ENCODE data around the gene TIAM1. TPM values are rescaled to one million over a fixed set of nuclear protein-coding genes. Genes with fewer than 3 reads are reported as not detected.

The TIAM1 gene
- polyA plus RNA-seq, 1 donor, result 10.8 TPM

DNA sequence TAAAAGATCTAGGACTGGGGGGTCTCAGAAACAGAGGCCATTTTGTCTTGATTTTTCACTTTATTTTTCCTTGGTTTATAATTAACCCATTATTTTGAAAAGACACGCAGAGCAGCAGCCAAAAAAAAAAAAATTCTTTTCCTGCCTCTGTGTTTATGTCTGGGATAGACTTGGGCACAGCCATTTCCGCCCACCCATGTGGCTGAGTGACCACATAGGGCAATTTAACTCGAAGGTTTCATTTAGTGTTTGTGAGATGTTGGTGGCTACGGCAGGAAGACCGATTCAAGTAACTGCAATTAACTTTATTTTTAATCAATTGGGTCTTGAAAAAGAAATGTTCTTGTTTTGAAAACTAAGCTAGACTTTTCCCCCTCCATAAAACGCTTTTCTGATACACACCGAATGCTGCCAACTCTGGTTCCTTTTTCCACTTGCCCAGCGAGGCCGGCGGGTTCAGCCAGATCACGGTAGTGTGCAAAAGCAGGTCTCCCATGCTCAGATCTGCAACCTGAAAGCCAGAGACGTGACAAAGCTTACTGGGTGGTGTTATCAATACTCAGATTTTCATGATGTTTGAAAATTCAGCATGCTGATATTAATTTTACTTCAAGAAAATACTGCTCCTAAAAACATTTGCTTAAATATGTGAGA is 208.4 kb downstream of the TIAM1 start:
- no peak for DNase-seq (ENCODE audit: low read depth)

DNA sequence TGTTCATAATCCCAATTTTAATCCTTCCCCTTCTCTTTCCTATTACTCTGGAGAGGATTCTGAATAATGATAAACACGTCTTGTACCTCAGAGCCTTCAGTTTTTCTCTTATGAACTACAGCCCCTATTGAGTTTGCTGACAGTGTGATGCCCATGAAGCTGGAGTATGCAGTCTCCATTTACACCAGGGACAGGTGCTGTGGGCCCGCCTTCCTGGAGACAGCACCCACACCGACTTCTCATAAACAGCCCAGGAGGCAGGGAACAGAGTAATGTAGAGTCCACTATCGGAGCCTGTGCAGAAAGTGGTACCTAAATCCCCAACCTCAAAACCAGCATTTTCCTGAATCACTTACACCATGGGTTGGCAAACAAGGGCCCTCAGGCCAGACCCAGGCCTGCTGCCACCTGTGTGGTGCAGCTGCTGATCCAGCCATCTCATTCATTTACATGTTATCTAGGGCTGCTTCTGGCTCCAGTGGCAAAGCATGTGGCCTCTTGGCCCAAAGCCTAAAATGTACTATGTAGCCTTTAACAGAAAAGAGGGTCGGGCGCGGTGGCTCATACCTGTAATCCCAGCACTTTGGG is 210.7 kb downstream of the TIAM1 start:
- no peak for DNase-seq (ENCODE audit: low read depth)

DNA sequence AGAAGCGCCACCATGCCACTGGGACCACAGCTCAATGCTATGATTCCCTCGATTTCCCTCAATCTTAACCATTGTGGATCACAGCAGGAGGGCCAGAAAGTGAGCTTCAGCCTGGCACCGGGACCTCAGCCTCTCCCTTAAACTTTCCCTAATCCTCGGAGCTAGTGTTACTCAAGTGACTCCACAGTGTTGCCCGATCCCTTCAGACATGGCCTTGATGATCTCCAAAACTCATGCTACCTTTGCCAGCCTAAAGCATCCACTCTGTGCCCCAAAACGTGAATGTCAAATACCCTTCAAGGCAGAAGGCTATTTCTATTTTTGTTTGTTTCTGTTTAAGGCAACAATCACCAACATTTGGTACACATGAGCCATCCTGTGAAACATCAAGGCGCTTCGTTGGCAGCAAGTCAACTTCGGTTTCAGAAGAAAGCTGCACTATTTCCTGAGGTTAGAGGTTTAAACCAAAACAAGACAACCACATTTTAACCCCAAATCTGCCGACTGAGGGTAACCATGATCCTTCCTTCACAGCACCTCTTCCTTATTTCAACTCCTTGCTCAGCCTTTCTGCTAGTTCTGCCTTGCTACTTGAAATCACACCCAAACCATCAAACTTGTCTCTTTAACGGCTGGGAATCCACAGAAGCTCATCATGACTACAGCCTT is 211.4 kb downstream of the TIAM1 start:
- no peak for DNase-seq (ENCODE audit: low read depth)

DNA sequence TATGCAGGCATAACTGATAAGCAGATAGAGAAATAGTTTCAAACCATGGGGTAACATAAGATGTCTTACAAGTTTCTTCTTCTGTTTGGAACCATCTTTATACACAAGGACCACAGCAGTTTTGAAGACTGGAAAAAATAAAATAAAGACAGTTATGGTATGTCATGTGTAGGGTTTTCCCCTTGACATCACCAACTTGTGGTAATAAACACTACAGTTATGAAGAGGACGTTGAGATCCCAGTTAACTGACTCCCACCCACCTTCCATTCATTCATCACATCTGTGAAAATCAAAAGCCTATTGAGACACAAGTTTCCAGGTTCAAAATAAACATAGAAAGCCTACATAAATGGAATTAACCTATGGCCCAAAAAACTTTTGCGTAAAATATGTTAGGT is 213.2 kb downstream of the TIAM1 start:
- no peak for DNase-seq (ENCODE audit: low read depth)

DNA sequence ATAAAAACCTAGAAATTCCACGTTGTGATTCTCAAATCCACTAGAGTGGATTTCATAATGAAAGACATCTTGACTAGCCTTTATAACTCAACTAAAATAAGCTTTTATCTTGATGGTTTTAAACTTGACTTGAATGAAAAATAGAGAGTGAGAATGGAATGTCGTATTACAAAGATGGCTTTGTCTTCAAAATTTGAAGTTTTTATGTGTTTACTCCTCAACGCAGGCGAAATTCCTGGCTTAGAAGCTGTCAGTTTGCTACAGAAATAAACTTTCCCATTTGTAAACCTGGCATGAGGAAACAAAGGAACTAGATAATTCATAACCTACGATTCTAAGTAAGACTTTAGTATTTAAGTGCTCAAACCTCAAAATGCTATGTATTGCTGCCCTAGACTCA is 215.8 kb downstream of the TIAM1 start:
- no peak for DNase-seq (ENCODE audit: low read depth)

DNA sequence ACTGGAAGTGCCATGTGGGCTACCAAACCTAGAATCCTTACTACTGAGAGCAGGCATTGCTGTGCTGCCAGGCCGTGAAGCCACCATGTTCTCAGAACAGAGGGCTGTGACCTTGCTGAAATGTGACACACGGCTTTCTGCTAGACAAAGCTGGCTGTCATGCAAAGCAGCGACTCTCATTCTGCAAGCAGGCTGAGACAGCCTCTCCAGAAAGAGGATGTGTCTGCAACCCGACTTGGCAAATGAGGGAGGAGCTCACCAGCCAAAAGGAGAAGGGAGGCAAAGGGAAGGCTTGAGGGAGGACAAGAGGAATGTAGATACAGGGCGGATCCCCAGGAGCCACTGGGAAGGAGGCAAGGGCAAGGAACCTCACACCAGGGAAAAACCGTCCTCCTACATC is 220.1 kb downstream of the TIAM1 start:
- no peak for DNase-seq (ENCODE audit: low read depth)

DNA sequence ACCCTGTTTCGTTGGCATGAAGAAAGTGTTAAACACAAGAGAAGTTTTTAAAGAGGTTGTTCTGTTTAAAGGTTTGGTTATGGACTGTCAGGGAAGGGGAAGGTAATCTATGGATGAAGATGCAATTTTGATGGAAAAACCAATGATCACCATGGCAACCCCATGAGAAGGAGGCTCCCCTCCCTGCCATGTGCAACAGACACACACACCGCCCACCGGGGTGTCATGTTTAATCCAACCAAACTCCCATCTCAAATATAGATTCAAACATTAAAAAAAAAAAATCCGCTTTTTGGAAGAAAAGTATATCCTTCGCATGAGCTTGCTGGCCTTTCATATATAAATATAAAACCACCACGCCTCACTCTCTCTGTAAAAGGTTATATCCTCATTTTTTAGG is 224.9 kb downstream of the TIAM1 start:
- no peak for DNase-seq (ENCODE audit: low read depth)

DNA sequence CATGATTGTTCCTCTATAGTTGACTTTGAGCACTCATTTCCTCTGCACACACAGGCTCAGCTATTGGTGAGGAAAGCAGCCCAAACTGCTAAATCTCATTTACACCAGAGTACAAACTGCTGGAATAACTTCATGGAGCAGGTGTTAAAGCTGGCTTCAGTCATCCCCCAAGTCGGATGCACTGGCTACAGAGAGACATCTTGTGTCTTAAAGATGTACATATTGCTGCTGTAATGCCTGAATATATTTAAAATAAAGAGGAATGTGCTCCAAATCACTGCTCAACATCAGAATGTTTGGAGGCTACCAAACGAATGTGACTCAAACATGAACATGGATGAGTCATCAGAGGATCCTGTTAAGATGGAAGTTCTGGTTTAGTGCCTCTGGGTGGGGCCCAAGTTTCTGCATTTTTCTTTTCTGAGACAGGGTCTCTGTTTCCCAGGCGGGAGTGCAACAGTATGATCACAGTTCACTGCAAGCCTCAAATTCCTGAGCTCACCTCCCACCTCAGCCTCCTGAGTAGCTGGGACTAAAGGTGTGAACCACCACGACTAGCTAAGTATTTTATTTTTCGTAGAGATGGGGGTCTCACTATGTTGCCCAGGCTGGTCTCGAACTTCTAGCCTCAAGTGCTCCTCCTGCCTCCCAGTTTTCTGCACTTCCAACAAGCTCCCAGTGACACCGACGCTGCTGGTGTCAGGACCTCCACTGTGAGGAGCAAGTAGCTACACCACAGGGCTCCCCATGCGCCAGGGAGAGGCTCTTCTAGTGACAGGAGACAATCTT is 226.7 kb downstream of the TIAM1 start:
- DNase-seq (ENCODE audit: low read depth), result no peak

DNA sequence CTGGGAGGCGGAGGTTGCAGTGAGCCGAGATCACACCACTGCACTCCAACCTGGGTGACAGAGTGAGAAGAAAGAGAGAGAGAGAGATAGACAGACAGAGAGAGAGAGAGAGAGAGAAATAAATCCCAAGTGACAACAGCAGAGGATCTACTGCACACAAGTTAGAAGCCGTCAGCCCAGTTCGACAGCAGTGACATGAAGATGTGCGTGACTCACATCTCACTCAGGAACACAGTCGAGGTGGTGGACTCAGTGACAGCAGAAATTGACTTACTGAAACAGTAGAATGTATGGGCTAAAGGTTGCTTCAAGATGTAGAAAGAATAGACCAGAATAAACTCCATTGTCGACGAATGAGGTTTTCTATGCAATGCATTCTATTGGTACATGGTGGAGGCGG is 228.8 kb downstream of the TIAM1 start:
- DNase-seq (ENCODE audit: low read depth), result no peak

DNA sequence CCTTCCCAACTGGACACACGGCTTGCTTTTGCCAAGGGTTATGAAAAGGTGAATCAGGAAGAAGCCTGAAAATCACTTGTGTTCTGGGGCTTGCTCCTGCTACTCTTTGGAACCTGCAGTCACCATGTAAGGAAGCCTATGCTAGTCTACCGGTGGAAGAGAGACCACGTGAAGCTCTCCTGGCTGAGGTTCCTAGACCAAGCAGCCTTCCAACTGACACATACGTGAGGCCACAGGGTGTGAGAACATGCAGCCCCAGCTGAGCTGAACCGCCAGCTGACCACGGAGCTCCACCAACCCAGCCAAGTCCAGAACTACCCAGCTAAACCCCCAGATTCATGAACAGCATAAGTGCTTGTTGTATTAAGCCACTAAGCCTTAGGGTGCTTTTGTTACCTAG is 233.0 kb downstream of the TIAM1 start:
- no peak for DNase-seq (ENCODE audit: low read depth)

DNA sequence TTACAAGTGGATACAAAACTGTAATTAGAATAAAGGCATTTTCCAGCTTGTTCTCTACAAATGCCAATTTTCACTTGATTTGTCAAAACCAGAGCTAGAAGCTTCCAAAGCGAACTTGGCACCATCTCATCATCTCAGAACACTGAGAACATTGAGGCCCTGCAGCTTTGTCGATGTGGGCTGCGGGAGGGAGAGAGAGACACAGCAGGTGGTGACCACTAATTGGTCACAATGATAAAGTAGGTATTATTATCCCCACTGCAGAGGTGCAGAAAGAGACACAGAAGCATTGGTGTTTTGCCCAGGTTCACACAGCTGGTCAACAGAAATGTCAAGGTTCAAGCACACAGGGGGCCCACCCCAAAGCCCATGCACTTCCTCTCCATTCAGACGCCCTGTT is 233.6 kb downstream of the TIAM1 start:
- DNase-seq (ENCODE audit: low read depth), result no peak

DNA sequence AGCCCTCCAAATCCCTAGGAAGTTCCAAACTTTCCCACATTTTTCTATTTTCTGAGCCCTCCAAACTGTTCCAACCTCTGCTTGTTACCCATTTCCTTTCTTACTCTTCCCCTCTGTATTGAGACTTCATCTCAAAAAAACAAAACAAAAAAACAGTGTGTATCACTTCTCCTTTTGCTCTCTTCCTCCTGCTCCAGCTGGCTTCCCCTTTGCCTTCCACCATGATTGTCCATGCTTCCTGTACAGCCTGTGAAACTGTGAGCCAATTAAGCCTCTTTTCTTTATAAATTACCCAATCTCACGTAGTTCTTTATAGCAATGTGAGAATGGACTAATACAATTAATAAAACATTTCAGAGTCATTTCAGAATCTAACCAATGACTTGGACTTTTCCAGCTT is 236.2 kb downstream of the TIAM1 start:
- no peak for DNase-seq (ENCODE audit: low read depth)

DNA sequence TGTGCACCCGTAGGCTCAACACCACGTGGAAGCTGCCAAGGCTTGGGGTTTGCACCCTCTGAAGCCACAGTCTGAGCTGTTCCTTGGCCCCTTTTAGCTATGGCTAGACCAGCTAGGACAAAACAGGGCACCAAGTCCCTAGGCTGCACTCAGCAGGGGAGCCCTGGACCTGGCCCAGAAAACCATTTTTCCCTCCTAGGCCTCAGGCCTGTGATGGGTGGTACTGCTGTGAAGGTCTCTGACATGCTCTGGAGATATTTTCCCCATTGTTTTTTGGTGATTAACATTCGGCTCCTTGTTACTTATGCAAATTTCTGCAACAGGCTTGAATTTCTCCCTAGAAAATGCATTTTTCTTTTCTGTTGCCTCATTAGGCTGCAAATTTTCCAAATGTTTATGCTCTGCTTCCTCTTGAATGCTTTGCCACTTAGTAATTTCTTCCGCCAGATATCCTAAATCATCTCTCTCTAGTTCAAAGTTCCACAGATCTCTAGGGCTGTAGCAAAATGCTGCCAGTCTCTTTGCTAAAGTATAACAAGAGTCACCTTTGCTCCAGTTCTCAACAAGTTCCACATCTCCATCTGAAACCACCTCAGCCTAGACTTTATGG is 236.8 kb downstream of the TIAM1 start:
- DNase-seq (ENCODE audit: low read depth), result no peak

DNA sequence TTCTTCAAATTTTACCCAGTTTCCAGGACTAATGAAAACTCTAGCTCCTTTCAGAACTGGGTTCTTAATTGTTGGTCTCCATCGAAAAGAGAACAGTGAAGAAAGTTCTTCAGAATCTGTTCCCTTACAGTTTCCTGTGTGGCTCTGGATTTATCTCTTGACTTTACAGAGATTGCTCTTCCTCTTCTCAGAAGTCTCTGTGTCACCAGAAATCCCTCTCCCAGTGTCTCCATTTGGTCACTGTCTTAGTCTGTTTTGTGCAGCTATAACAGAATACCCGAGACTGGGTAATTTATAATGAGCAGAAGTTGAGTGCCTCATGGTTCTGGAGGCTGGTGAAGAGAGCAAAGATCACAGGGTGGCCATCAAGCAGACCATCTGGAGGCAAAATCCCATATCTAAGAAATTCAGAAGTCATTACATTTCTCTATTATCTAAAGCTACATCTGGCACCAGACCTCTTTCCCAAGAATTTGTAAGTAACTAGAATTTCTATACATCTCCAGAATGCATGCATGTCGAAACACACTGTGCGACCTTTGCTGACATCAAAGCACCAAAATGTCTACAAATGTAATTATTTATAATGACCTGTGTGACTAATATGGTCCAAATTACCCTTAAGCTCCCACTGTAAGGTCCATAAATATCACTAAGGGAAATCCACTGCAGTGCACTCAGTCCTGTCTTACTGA is 240.3 kb downstream of the TIAM1 start:
- no peak for DNase-seq (ENCODE audit: low read depth)

DNA sequence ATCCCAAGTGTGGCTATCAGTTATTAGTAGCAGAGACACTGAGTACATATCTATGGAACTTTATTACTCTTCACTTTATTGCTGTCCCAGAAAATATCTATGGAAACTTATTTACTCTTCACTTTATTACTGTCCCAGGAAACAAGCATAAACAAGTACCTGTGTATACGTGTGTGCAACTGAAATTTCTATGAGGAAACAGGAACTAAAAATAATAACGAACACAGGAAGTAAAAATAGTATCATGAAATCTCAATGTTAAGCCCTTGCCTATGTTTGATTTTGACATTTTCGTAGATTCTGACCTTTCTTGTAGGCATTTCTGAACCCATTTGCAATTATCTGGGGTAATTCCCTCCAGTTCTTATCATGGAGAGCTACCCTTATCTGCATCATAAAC is 240.9 kb downstream of the TIAM1 start:
- DNase-seq (ENCODE audit: low read depth), result no peak

DNA sequence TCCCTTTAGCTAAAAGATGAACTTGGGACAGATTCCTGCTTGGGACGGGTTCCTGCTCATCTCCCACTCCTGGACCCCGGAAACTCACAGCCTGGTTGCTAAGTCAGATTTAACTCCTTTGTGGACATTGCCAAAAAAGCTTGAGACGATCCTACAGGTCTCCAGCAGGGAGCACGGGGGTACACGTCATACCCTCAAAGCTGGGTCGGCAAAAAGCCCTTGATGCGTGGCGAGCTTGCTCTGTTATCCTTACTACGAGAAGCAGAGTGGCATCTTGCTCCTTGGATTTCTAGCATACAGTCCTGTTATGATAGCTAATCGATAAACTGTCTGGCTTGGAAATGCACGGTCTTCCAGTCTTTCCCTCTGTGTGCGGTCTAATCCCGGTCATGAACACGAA is 244.9 kb downstream of the TIAM1 start:
- DNase-seq (ENCODE audit: low read depth), result no peak

DNA sequence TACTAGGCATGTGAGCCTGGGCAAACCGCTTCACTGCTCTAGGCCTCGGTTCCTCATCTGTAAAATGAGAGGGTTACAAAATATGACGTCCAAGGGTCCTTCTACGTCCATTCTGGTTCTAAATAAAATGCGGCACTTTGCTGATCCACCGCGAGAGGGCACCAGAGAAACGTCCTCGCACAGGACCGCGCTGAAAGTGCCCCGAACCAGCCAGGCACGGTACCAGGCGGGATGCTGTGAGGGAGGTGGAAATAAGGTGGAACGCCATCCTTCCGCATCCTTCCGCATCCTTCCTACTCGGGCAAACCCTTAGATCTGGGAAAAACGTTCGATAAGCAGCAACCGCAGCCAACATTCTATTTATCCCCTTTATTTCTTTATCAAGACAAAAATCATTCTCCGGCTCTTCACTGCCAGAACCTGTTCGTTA is 245.5 kb downstream of the TIAM1 start:
- no peak for DNase-seq (ENCODE audit: low read depth)

DNA sequence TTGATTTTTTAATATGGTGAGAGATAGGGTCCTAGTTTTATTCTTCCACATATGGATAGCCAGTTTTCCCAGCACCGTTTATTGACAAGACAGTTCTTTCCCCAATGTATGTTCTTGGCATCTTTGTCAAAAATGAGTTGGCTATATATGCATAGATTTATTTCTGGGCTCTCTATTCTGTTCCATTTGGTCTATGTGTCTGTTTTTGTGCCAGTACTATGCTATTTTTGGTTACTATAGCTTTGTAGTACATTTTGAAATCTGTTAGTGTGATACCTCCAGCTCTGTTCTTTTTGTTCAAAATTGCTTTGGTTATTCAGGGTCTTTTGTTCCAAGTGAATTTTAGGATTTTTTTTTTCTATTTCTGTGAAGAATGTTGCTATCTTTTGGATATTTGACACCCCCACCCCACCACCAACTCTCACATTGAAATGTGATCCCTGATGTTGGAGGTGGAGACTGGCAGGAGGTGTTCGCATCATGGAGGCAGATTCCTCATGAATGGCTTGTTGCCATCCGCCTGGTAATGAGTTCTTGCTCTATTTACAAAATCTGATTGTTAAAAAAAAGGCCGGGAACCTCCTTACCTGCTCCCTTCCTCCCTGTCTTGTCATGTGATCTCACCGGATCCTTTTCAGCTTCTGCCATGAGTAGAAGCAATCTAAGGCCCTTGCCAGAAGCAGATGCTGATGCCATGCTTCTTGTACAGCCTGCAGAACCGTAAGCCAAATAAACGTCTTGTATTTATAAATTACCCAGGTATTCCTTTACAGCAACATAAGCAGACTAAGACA is 251.0 kb downstream of the TIAM1 start:
- DNase-seq (ENCODE audit: low read depth), result no peak

DNA sequence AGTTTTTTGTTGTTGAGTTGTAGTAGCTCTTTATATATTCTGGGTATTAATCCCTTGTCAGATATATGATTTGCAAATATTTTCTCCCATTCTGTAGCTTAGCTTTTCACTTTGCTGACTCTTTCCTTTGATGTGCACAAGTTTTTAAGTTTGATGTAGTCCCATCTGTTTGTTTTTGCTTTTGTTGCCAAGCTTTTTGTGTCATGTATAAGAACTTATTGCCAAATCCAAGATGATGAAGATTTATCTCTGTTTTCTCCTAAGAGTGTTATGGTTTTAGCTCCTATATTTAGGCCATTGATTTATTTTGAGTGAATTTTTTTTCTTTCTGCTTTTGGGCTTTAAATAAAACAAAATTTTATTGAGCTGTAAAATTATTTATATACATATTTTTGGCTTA is 253.7 kb downstream of the TIAM1 start:
- no peak for DNase-seq (ENCODE audit: low read depth)

DNA sequence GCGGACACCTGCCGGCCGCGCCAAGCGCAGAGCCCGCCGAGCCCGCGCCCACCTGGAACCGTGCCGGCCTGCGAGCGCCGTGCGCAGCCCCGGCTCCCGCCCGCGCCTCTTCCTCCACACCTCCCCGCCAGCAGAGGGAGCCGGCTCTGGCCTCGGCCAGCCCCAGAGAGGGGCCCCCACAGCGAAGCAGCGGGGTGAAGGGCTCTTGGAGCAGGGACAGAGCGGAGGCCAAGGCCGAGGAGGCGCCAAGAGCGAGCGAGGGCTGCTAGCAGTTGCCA is 255.6 kb downstream of the TIAM1 start:
- no peak for DNase-seq (ENCODE audit: low read depth)

All from forelimb muscle (tissue), 1 donor.